Measurements from ENCODE around the gene ADAT1. TPM values are rescaled to one million over a fixed set of nuclear protein-coding genes. Genes with fewer than 3 reads are reported as not detected.
A peak's percentile ranks its signal among the peaks of the same experiment; 100 is the strongest.

The ADAT1 gene
- total and polyA plus RNA-seq, 8 donors = 9.2 to 20.5 (median 14.0) TPM

DNA sequence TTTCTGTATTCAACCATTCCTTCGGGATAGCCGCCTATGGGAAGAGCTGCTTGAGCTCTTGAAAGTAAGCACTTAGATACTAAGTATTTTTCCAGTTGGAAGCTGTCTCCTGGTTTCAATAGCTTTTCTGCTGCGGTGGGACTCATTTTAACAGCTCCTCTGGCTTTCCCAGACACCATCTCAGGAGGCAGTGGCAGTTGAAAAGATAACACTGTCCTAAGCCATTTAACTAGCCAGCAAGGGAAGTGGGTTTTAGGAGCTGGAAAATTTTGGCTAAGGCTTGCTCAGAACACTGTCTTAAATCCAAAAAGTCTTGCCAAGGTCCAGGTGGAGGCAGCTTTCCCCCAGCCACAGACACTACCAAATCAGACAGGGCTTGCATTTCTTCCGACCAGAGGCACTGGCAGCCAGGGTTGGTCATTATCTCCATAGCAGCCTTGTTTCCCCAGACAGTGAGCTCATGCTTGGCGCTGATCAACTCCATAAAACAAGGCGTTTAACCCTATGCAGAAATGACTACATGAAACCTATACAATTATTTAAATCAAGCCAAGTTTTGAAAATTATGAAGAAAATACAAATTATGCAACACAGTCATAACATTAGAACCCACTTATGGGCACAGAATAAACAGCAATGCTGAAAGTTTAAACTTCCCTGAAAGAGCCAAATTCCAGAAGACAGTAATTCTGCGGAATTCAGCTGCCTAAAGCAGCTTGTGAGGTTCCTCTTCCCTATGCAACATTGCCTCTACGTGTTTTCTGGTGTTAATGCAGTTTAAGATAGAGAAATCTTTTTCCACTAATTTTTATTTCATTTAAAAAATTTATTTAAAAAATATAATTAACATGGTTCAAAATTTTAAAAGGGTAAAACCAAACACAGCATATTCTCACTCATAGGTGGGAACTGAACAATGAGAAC lies 31.9 kb downstream of the ADAT1 start:
- Histone ChIP-seq H3K36me3 (no peaks in the 10 kb centered on the region), H3K9me3 (no peaks in the 10 kb centered on the region), H3K4me3 (no peak overlapping the region), H3K27ac (peak overlapping the region in 1 of 4 donors; percentile 2), H3K27me3 (no peaks in the 10 kb centered on the region), H3K4me1 (no peaks in the 10 kb centered on the region)
- WGBS, 2 donors = 72 to 77% methylated on average over 8 of the region's 8 CpGs
- ATAC-seq = peak; percentile 40 to 87 (median 78)
- FAIRE-seq = no peak
- TF ChIP-seq, protein P1, sequence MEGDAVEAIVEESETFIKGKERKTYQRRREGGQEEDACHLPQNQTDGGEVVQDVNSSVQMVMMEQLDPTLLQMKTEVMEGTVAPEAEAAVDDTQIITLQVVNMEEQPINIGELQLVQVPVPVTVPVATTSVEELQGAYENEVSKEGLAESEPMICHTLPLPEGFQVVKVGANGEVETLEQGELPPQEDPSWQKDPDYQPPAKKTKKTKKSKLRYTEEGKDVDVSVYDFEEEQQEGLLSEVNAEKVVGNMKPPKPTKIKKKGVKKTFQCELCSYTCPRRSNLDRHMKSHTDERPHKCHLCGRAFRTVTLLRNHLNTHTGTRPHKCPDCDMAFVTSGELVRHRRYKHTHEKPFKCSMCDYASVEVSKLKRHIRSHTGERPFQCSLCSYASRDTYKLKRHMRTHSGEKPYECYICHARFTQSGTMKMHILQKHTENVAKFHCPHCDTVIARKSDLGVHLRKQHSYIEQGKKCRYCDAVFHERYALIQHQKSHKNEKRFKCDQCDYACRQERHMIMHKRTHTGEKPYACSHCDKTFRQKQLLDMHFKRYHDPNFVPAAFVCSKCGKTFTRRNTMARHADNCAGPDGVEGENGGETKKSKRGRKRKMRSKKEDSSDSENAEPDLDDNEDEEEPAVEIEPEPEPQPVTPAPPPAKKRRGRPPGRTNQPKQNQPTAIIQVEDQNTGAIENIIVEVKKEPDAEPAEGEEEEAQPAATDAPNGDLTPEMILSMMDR (IDR thresholded peaks at IDR 0.05) = no peak
- intact Hi-C loops (cut with DNase I) = no loop called here
- no peak for DNase-seq

DNA sequence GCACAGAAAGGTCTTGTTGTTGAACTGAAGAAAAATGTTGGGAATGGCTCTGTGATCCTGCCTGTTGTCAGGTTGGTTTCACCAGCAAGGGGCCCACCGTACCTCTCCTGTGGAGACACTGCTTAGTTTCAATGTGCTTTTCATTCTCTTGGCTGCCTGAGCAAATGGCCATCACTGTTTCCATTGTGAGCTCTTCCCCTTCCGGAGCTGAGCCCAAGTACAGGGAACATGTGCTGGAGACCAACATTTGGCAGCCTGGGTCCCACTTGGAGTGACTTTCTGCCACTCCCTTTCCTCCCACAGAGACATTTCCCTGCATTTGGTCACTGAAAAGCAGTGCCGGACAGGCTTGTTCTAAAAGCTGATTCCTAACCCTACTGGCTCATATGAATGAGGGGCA lies 33.8 kb downstream of the ADAT1 start:
- intact Hi-C loops (cut with DNase I) = no loop called here
- no peak overlapping the region for H3K27ac ChIP-seq
- no peak for DNase-seq

DNA sequence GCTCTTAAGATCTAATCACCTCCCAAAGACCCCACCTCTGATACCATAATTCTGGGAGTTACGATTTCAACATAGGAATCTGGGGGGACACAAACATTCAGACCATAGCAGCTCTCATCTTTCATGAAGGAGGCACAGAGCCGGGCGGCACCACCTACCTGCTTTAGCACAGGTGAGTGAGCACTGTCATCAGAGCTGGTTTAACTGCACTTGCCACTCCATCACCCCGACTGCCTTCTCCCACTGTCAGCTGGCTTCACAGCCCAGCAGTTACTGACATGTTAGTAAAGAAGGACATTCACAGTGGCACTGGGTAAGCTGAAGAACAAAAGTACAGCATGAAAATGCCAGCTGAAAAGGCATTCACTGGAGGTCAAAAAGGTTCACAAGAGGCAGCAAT lies 34.4 kb downstream of the ADAT1 start:
- no peak overlapping the region for H3K4me3 ChIP-seq
- ATAC-seq (no peak), DNase-seq (no peak), FAIRE-seq (no peak)
- H3K36me3 ChIP-seq = no peaks in the 10 kb centered on the region
- no peak overlapping the region for H3K27ac ChIP-seq
- H3K27me3 ChIP-seq = no peaks in the 10 kb centered on the region
- H3K9me3 ChIP-seq = no peaks in the 10 kb centered on the region
- TF ChIP-seq, protein P1 (IDR thresholded peaks at IDR 0.05) = no peak
- 93 to 94% methylated on average over 4 of the region's 4 CpGs for WGBS, 2 donors
- intact Hi-C loops (cut with DNase I) = no loop called here
- no peaks in the 10 kb centered on the region for H3K4me1 ChIP-seq

More for the DNA sequence above, 33.8 kb downstream of the ADAT1 start:
- no peak for FAIRE-seq
- no peaks in the 10 kb centered on the region for H3K36me3 ChIP-seq
- no peaks in the 10 kb centered on the region for H3K4me1 ChIP-seq
- TF ChIP-seq, protein P1 (IDR thresholded peaks at IDR 0.05) = no peak
- WGBS, 2 donors = 85 to 88% methylated on average over 3 of the region's 3 CpGs
- ATAC-seq = no peak
- no peak overlapping the region for H3K4me3 ChIP-seq
- no peaks in the 10 kb centered on the region for H3K27me3 ChIP-seq
- H3K9me3 ChIP-seq = no peaks in the 10 kb centered on the region

DNA sequence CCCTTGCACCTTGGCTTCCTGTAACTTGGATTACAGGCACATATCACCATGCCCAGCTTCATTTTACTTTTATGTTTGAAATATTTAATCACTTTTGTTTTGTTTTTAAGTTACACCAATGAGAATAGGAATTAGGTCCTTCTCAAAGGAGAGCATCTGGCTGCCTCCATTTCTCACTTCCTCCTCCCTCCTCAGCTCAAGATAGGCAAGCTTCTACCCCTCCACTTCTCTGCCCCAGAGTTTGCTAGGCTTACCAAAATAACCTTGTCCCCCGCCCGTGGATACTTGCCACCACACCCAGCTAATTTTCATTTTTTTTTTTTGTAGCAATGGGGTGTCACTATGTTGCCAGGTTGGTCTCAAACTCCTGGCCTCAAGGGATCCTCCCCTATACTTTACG lies 39.0 kb downstream of the ADAT1 start:
- H3K27me3 ChIP-seq = no peaks in the 10 kb centered on the region
- FAIRE-seq (no peak), ATAC-seq (no peak), DNase-seq (no peak)
- TF ChIP-seq, protein P1 (IDR thresholded peaks at IDR 0.05) = no peak
- no peaks in the 10 kb centered on the region for H3K36me3 ChIP-seq
- intact Hi-C loops (cut with DNase I) = no loop called here
- no peak overlapping the region for H3K4me3 ChIP-seq
- 70 to 81% methylated on average over 3 of the region's 3 CpGs for WGBS, 2 donors
- H3K27ac ChIP-seq = no peak overlapping the region
- no peaks in the 10 kb centered on the region for H3K4me1 ChIP-seq
- no peaks in the 10 kb centered on the region for H3K9me3 ChIP-seq

DNA sequence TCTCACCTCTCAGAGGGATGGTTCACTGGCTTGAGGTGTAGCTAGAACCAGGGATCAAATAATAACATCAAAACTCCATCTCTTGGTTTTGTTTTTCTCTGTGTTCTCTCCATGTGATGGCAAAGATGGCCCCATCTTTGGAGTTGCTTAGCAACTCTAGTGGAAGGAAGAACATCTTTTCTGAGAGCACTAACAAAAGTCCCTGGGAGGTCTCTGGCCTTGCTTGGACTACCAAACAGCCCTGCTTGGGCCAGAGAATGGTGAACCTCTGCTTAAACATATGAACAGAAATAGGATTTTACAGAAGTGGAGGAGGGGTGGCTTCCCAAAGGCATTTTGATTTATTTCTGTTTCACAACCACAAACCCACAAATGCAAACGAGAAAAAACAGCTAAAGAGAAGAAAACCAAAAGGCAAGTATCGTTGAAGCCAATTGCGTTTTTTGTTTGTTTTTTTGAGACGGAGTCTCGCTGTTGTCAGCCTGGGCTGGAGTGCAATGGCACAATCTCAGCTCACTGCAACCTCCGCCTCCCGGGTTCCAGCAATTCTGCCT lies 43.7 kb downstream of the ADAT1 start:
- TF ChIP-seq, protein P1 (IDR thresholded peaks at IDR 0.05) = no peak
- FAIRE-seq = no peak
- H3K9me3 ChIP-seq = no peaks in the 10 kb centered on the region
- no peaks in the 10 kb centered on the region for H3K4me1 ChIP-seq
- intact Hi-C loops (cut with DNase I) = no loop called here
- peaks cover 0 to 38% (median 0%) of the 10 kb centered on the region in 3 donors for H3K36me3 ChIP-seq
- DNase-seq = no peak
- WGBS, 2 donors = 92% methylated on average over 7 of the region's 7 CpGs
- H3K4me3 ChIP-seq = no peak overlapping the region
- no peak overlapping the region for H3K27ac ChIP-seq
- H3K27me3 ChIP-seq = no peaks in the 10 kb centered on the region
- no peak for ATAC-seq
